GM12892 (cell line): ENCODE data around the gene PCED1B.
"Not testable (repeated sequence)": the region's sequence is repeated elsewhere in the genome, so short reads cannot be mapped to it uniquely, and the experiment has no call there.

Experiments
- DNase-seq: peaks from one replicate; pipeline ENCODE4 v3.0.0; 2011; ENCODE audit not compliant: insufficient read length
- FAIRE-seq: peaks from 2 replicates; lab custom pipeline; 2011; peaks lifted over from hg19 to GRCh38; lab: Jason Lieb, UNC
- POLR2A ChIP-seq: IDR thresholded peaks from 2 replicates; pipeline ENCODE4 v1.6.1; 2011; ENCODE audit warnings: low read depth, low read length, control low read depth
- POLR2AphosphoS5 ChIP-seq: IDR thresholded peaks from 2 replicates; pipeline ENCODE4 v1.6.1; 2011; ENCODE audit warnings: low read depth, low read length, control low read depth
- TAF1 ChIP-seq: IDR thresholded peaks from 2 replicates; pipeline ENCODE4 v1.6.1; 2011; ENCODE audit warnings: low read depth, mild to moderate bottlenecking, control low read depth, low read length, borderline replicate concordance

Gene PCED1B

GRCh38 chr12:47193066-47193465 lies 113.6 kb downstream of the PCED1B start:
- DNase-seq (no peak), FAIRE-seq (no peak)
- no peak for TF ChIP-seq POLR2A

- FAIRE-seq = peak; percentile 17
- TF ChIP-seq POLR2A (no peak), POLR2AphosphoS5 (no peak), TAF1 (no peak)
- no peak for DNase-seq
These were observed 115.1 kb downstream of the PCED1B start for GRCh38 chr12:47194501-47194900.

GRCh38 chr12:47200446-47200845 lies 121.0 kb downstream of the PCED1B start:
- TF ChIP-seq POLR2A (no peak), POLR2AphosphoS5 (no peak), TAF1 (no peak)
- FAIRE-seq (no peak), DNase-seq (no peak)

GRCh38 chr12:47201190-47201589 lies 121.8 kb downstream of the PCED1B start:
- not testable (repeated sequence) for FAIRE-seq, DNase-seq

- TF ChIP-seq POLR2A (no peak), POLR2AphosphoS5 (no peak), TAF1 (no peak)
- FAIRE-seq (no peak), DNase-seq (no peak)
These were observed 122.8 kb downstream of the PCED1B start for GRCh38 chr12:47202176-47202575.

- DNase-seq (no peak), FAIRE-seq (no peak)
- TF ChIP-seq TAF1 (no peak), POLR2A (no peak), POLR2AphosphoS5 (no peak)
These were observed 126.4 kb downstream of the PCED1B start for GRCh38 chr12:47205532-47206449.

- FAIRE-seq = peak; percentile 67
- no peak for TF ChIP-seq POLR2A
- no peak for TF ChIP-seq POLR2AphosphoS5
- no peak for TF ChIP-seq TAF1
These were observed 127.3 kb downstream of the PCED1B start for GRCh38 chr12:47206450-47207339.

GRCh38 chr12:47207340-47207717 lies 127.9 kb downstream of the PCED1B start:
- no peak for DNase-seq
- no peak for TF ChIP-seq TAF1
- TF ChIP-seq POLR2A = no peak
- no peak for TF ChIP-seq POLR2AphosphoS5
- FAIRE-seq = peak; percentile 76

More at GRCh38 chr12:47206450-47207339, 127.3 kb downstream of the PCED1B start:
- no peak for DNase-seq

GRCh38 chr12:47207829-47208248 lies 128.4 kb downstream of the PCED1B start:
- FAIRE-seq (peak; percentile 71), DNase-seq (no peak)
- no peak for TF ChIP-seq POLR2A
- TF ChIP-seq POLR2AphosphoS5 = no peak
- TF ChIP-seq TAF1 = no peak

GRCh38 chr12:47209014-47209413 lies 129.6 kb downstream of the PCED1B start:
- DNase-seq = no peak

GRCh38 chr12:47210776-47211175 lies 131.4 kb downstream of the PCED1B start:
- TF ChIP-seq POLR2AphosphoS5 (no peak), TAF1 (no peak), POLR2A (no peak)
- DNase-seq = no peak
- no peak for FAIRE-seq

More at GRCh38 chr12:47209014-47209413, 129.6 kb downstream of the PCED1B start:
- no peak for TF ChIP-seq TAF1
- TF ChIP-seq POLR2A = no peak
- TF ChIP-seq POLR2AphosphoS5 = no peak
- no peak for FAIRE-seq

GRCh38 chr12:47212701-47213039 lies 133.2 kb downstream of the PCED1B start:
- no peak for FAIRE-seq
- no peak for TF ChIP-seq POLR2AphosphoS5
- no peak for TF ChIP-seq TAF1
- TF ChIP-seq POLR2A = no peak
- no peak for DNase-seq
